Heart right ventricle (tissue), 16 donors: ENCODE measurements around the gene HECTD3. TPM values are rescaled to one million over a fixed set of nuclear protein-coding genes. Genes with fewer than 3 reads are reported as not detected.

Experiments used
- ATAC-seq, 8 donors: fragments of 200-7000 bp; cut with Tn5 transposase; one replicate each; pipeline ENCODE4 v1.9.1; 2020; ENCODE audit warnings: mild to moderate bottlenecking in 8 of 8, moderate library complexity in 8 of 8, moderate number of reproducible peaks in 1 of 8
- DNase-seq, 2 donors: peaks; one replicate each; pipeline ENCODE4 v3.0.0-alpha.2; 2020
- H3K27ac ChIP-seq, 10 donors: fragments of 200-600 bp; sonication (generic) in 2 of 10; one replicate each; pipeline versions ENCODE4 v1.5.0 to v1.8.0; 2020 to 2022; ENCODE audit warnings: mild to moderate bottlenecking in 3 of 10
- H3K27me3 ChIP-seq, 7 donors: fragments of 200-600 bp; one replicate each; pipeline ENCODE4 v1.8.0; 2021 to 2022; ENCODE audit warnings: mild to moderate bottlenecking in 2 of 7
- H3K36me3 ChIP-seq, 9 donors: fragments of 200-600 bp; sonication (generic) in 1 of 9; one replicate each; pipeline versions ENCODE4 v1.5.0 to v1.8.0; 2020 to 2022; ENCODE audit warnings: mild to moderate bottlenecking in 2 of 9
- H3K4me1 ChIP-seq, 9 donors: fragments of 200-600 bp; sonication (generic) in 1 of 9; one replicate each; pipeline versions ENCODE4 v1.5.0 to v1.8.0; 2020 to 2022; ENCODE audit warnings: mild to moderate bottlenecking in 4 of 9
- H3K4me3 ChIP-seq, 10 donors: fragments of 200-600 bp; sonication (generic) in 2 of 10; one replicate each; pipeline versions ENCODE4 v1.5.0 to v1.8.0; 2020 to 2022; ENCODE audit warnings: mild to moderate bottlenecking in 7 of 10, moderate library complexity in 2 of 10
- H3K9me3 ChIP-seq, 11 donors: fragments of 200-600 bp in 10 of 11; sonication (generic) in 2 of 11; one replicate each; pipeline versions ENCODE4 v1.5.0 to v1.8.0; 2013 to 2022; ENCODE audit warnings: mild to moderate bottlenecking in 2 of 11, control low read depth in 1 of 11, moderate library complexity in 1 of 11
- CTCF ChIP-seq, 9 donors: fragments of 200-600 bp; sonication (generic) in 2 of 9; IDR thresholded peaks; one replicate each; pipeline versions ENCODE4 v1.5.0 to v1.8.0; 2021 to 2022; ENCODE audit warnings: antibody characterized with exemption in 9 of 9, mild to moderate bottlenecking in 5 of 9, moderate library complexity in 1 of 9
- WGBS, 2 donors: extraction: QIAGEN DNeasy Blood & Tissue Kit; methylation state at CpG; one replicate each; pipeline ENCODE4 v1.1.7; 2013; ENCODE audit warnings: inconsistent platforms in 1 of 2; 5-methylcytosine and 5-hydroxymethylcytosine counted together
- intact Hi-C, 10 donors: fragments of 100-400 bp; cut with DNase I; formaldehyde crosslinking; loops; one replicate each; pipeline versions ENCODE4 v1.11.1 to v1.14.2; 2022
- long read RNA-seq, 3 donors: library from polyadenylated mRNA; unstranded; transcript quantifications; one replicate each; pipeline ENCODE4 v2.0.0, GENCODE V29; 2020 to 2021
- polyA plus RNA-seq, 2 donors: library from polyadenylated mRNA; stranded (reverse); fragments of 200-250 nt; gene quantifications; one replicate each; pipeline ENCODE4 v1.2.3, GENCODE V29; 2013
- total RNA-seq, 10 donors: library from RNA; stranded (reverse); fragmentation: NEBNext Ultra II Directional in 3 of 10; extraction: Animal tissue kit (Norgen Biotek cat#: 25700) in 3 of 10; gene quantifications; one replicate each; pipeline versions ENCODE4 v1.2.1 to v1.2.4, GENCODE V29; 2021 to 2023
- donor health status: Arrhythmogenic right ventricular cardiomyopathy.
- donor health status: ischemic (EF 13 %, LVEDD 7.1; RV severe dilation, severe dysfunction).
- donor health status: healthy with polysubstance abuse.
- donor health status: DM: no; HTN: yes; CAD: no.
- donor health status: DM: no; HTN: no; CAD: no.
- donor health status: ischemic (EF 25% LVEDD 6.9; RV normal size, moderate dysfunction).
- donor health status: ischemic (EF 25% LVEDD 5.7; RV mildly dilated, moderate dysfunction).
- donor health status: healthy.
- donor health status: DM: yes; HTN: yes; CAD: no.
- donor health status: Ischemic cardiomyopathy.
- donor health status: ischemic (EF 35%, LVEDD 5.7; RV mildly dilated, moderate dysfunction).
- donor health status: nonischemic (EF 11% LVEDD 7.7; RV severe dilation, severe dysfunction).
- donor health status: DM: yes; HTN: yes; CAD: no.
- donor health status: PGD.
- donor health status: ischemic (EF 29% LVEDD 5.4; RV normal size, mild dysfunction).
- donor health status: nonischemic (EF 23%, LVEDD 6.1; RV moderate dilation, normal function).

Gene HECTD3
- 10 to 100 TPM; 15.2 to 29.4 (median 18.0) TPM for total RNA-seq
- polyA plus RNA-seq: 10 to 100 TPM; 22.5 to 23.6 TPM
- long read RNA-seq, donor 1, transcript HECTD3-202 (21 exons, 3,610 nt): major isoform, 11 of 23 reads
- long read RNA-seq, donor 1, partial matches to known transcripts: 7 of 23 reads
- long read RNA-seq, donor 1, other reads (novel, unspliced or antisense): 5 of 23 reads
- long read RNA-seq, donor 2, transcript HECTD3-202 (21 exons, 3,610 nt): major isoform, 7 of 11 reads
- long read RNA-seq, donor 2, partial matches to known transcripts: 1 of 11 reads
- long read RNA-seq, donor 2, other reads (novel, unspliced or antisense): 3 of 11 reads
- long read RNA-seq, donor 3, transcript HECTD3-202 (21 exons, 3,610 nt): major isoform, 14 of 23 reads
- long read RNA-seq, donor 3, partial matches to known transcripts: 4 of 23 reads
- long read RNA-seq, donor 3, other reads (novel, unspliced or antisense): 4 of 23 reads

GRCh38 chr1:45010855-45011811 is at the start of gene HECTD3:
HECTD3 (minus strand) TSS chr1:45011324; CDS start chr1:45011257, 67 bp downstream.
- intact Hi-C loops: loop anchor here (2.0 to 10.0 kb wide), 15 partner anchors 24 to 571 kb away; partner anchors contain the start of genes TESK2 (in 8 of the 10), EIF2B3 (in 1 of the 10), NASP (in 1 of the 10) and RPS8 (in 1 of the 10)
- H3K27me3 ChIP-seq: no peaks in the 10 kb centered on the region
- peak within 1 kb of the TSS in 9 of 10 donors; percentile 59 to 88 (median 82) for H3K27ac ChIP-seq
- WGBS, 2 donors: 1% methylated on average over 49 to 62 of the region's 62 CpGs
- H3K9me3 ChIP-seq: no peaks in the 10 kb centered on the region
- ATAC-seq (peak; percentile 87 to 93 (median 91)), DNase-seq (peak; percentile 81 to 84)
- H3K4me1 ChIP-seq: peaks cover 20 to 51% (median 35%) of the 10 kb centered on the region in 9 donors
- no peak for TF ChIP-seq CTCF (IDR thresholded peaks at IDR 0.05)
- peak within 1 kb of the TSS; percentile 75 to 100 (median 96) for H3K4me3 ChIP-seq
- peaks cover 0 to 64% (median 40%) of the 10 kb centered on the region in 9 donors for H3K36me3 ChIP-seq

GRCh38 chr1:45059829-45060228 is 48.7 kb upstream of the HECTD3 start:
- H3K36me3 ChIP-seq: peaks cover 0 to 24% (median 0%) of the 10 kb centered on the region in 9 donors
- no peak for TF ChIP-seq CTCF (IDR thresholded peaks at IDR 0.05)
- no peaks in the 10 kb centered on the region for H3K9me3 ChIP-seq
- no peak for DNase-seq
- no peaks in the 10 kb centered on the region for H3K27me3 ChIP-seq
- intact Hi-C loops: no loop called here
- 85 to 87% methylated on average over 2 of the region's 2 CpGs for WGBS, 2 donors
- H3K4me3 ChIP-seq: no peak overlapping the region
- no peaks in the 10 kb centered on the region for H3K4me1 ChIP-seq
- ATAC-seq: no peak
- no peak overlapping the region for H3K27ac ChIP-seq

GRCh38 chr1:45057542-45057941 is 46.4 kb upstream of the HECTD3 start:
- ATAC-seq: no peak
- 68 to 73% methylated on average over 1 of the region's 1 CpG for WGBS, 2 donors

More at GRCh38 chr1:45057542-45057941, 46.4 kb upstream of the HECTD3 start:
- H3K4me1 ChIP-seq: no peaks in the 10 kb centered on the region
- no peak for DNase-seq
- no peaks in the 10 kb centered on the region for H3K27me3 ChIP-seq
- intact Hi-C loops: no loop called here
- H3K9me3 ChIP-seq: no peaks in the 10 kb centered on the region
- no peak overlapping the region for H3K27ac ChIP-seq
- peaks cover 0 to 24% (median 0%) of the 10 kb centered on the region in 9 donors for H3K36me3 ChIP-seq
- H3K4me3 ChIP-seq: no peak overlapping the region
- TF ChIP-seq CTCF (IDR thresholded peaks at IDR 0.05): no peak
